ENCODE results near the gene NUP214. TPM values are rescaled to one million over a fixed set of nuclear protein-coding genes. Genes with fewer than 3 reads are reported as not detected.

NUP214 gene
- polyA plus RNA-seq, 1 donor from 2014 or later: 15.0 TPM

- no peaks in the 10 kb centered on the region for H3K9me2 ChIP-seq (ENCODE audit: insufficient read depth, low read length)
- no peak overlapping the region for H3K27ac ChIP-seq (ENCODE audit: low read length)
- H3K9me3 ChIP-seq (ENCODE audit: low read length): no peaks in the 10 kb centered on the region
- H3K79me2 ChIP-seq (replicated peaks; ENCODE audit: insufficient read depth, low read length): no peaks in the 10 kb centered on the region
- no peaks in the 10 kb centered on the region for H3K36me3 ChIP-seq (ENCODE audit: insufficient read depth, low read length)
- peaks cover 20% of the 10 kb centered on the region for H3K27me3 ChIP-seq (ENCODE audit: insufficient read depth, low read depth, low read length)
- no peak overlapping the region for H3K4me2 ChIP-seq (ENCODE audit: low read length)
- TF ChIP-seq TAF1 (IDR thresholded peaks at IDR 0.05; ENCODE audit: low read depth): no peak
- H3K4me3 ChIP-seq (ENCODE audit: low read length): no peak overlapping the region
- no peak overlapping the region for H3K9ac ChIP-seq (ENCODE audit: low read length)
- peaks cover 3% of the 10 kb centered on the region for H3F3A ChIP-seq (ENCODE audit: insufficient read depth, low read length, poor library complexity, severe bottlenecking)
- H2AFZ ChIP-seq (ENCODE audit: low read depth, low read length): no peak overlapping the region
- H4K20me1 ChIP-seq (ENCODE audit: insufficient read depth): no peaks in the 10 kb centered on the region
These were observed 31.4 kb upstream of the NUP214 start for GRCh38 chr9:131094015-131094414.

GRCh38 chr9:131094622-131095021, 30.8 kb upstream of the NUP214 start:
- no peak overlapping the region for H3K9ac ChIP-seq (ENCODE audit: low read length)
- H3K9me2 ChIP-seq (ENCODE audit: insufficient read depth, low read length): no peaks in the 10 kb centered on the region
- TF ChIP-seq RAD21 (conservative IDR thresholded peaks at IDR 0.05): no peak
- TF ChIP-seq EZH2 (IDR thresholded peaks at IDR 0.05; ENCODE audit: borderline replicate concordance, insufficient read depth, low read length, poor library complexity, severe bottlenecking): no peak
- TF ChIP-seq EP300 (conservative IDR thresholded peaks at IDR 0.05; ENCODE audit: poor library complexity, severe bottlenecking): no peak
- no peak for TF ChIP-seq TAF1 (IDR thresholded peaks at IDR 0.05; ENCODE audit: low read depth)
- no peak for TF ChIP-seq REST (IDR thresholded peaks at IDR 0.05; ENCODE audit: borderline replicate concordance)
- TF ChIP-seq SMC3 (conservative IDR thresholded peaks at IDR 0.05; ENCODE audit: poor library complexity): no peak
- TF ChIP-seq CTCF (IDR thresholded peaks at IDR 0.05; ENCODE audit: poor library complexity, severe bottlenecking): no peak
- TF ChIP-seq MXI1 (conservative IDR thresholded peaks at IDR 0.05; ENCODE audit: poor library complexity, severe bottlenecking): no peak
- TF ChIP-seq POLR2AphosphoS5 (IDR thresholded peaks at IDR 0.05): no peak
- H4K20me1 ChIP-seq (ENCODE audit: insufficient read depth): no peaks in the 10 kb centered on the region
- no peak overlapping the region for H3K4me2 ChIP-seq (ENCODE audit: low read length)
- H3K79me2 ChIP-seq (replicated peaks; ENCODE audit: insufficient read depth, low read length): no peaks in the 10 kb centered on the region
- H3F3A ChIP-seq (ENCODE audit: insufficient read depth, low read length, poor library complexity, severe bottlenecking): peaks cover 3% of the 10 kb centered on the region
- H3K27me3 ChIP-seq (ENCODE audit: insufficient read depth, low read depth, low read length): peaks cover 20% of the 10 kb centered on the region
- no peaks in the 10 kb centered on the region for H3K9me3 ChIP-seq (ENCODE audit: low read length)
- H3K4me3 ChIP-seq (ENCODE audit: low read length): no peak overlapping the region
- no peaks in the 10 kb centered on the region for H3K36me3 ChIP-seq (ENCODE audit: insufficient read depth, low read length)
- no peak overlapping the region for H3K27ac ChIP-seq (ENCODE audit: low read length)
- no peak overlapping the region for H2AFZ ChIP-seq (ENCODE audit: low read depth, low read length)
